ENCODE data around the gene PALS2. TPM values are rescaled to one million over a fixed set of nuclear protein-coding genes. Genes with fewer than 3 reads are reported as not detected.

PALS2 gene
- total RNA-seq, 1 donor: 23.7 TPM

DNA sequence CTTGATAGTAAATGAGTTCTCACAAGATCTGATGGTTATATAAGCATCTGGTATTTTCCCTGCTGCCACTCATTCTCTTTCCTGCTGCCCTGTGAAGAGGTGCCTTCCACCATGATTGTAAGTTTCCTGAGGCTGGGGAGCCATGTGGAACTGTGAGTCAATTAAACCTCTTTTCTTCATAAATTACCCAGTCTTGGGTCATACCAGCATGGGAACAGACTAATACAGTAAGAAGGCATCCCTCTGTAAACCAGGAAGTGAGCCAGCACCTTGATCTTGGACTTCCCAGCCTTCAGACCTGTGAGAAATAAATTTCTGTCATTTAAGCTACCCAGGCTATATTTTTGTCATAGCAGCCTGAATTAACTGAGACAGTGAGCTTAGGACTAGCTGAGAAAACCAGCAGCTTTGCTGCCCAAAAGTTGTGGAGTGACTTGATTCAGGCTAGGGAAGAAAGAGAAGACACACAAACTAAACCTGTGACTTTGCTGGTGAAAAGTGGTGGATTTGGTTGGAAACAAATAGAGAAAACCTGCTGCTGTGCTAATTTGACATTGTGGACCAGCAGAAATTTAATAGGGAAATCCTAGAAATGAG lies 29.7 kb downstream of the PALS2 start:
- H3K4me3 ChIP-seq (ENCODE audit: low read depth, low read length): no peak overlapping the region
- TF ChIP-seq, protein P1, sequence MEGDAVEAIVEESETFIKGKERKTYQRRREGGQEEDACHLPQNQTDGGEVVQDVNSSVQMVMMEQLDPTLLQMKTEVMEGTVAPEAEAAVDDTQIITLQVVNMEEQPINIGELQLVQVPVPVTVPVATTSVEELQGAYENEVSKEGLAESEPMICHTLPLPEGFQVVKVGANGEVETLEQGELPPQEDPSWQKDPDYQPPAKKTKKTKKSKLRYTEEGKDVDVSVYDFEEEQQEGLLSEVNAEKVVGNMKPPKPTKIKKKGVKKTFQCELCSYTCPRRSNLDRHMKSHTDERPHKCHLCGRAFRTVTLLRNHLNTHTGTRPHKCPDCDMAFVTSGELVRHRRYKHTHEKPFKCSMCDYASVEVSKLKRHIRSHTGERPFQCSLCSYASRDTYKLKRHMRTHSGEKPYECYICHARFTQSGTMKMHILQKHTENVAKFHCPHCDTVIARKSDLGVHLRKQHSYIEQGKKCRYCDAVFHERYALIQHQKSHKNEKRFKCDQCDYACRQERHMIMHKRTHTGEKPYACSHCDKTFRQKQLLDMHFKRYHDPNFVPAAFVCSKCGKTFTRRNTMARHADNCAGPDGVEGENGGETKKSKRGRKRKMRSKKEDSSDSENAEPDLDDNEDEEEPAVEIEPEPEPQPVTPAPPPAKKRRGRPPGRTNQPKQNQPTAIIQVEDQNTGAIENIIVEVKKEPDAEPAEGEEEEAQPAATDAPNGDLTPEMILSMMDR (IDR thresholded peaks at IDR 0.05; ENCODE audit: insufficient read depth, low read depth, low read length): no peak
- no peak for DNase-seq (ENCODE audit: low read depth)

DNA sequence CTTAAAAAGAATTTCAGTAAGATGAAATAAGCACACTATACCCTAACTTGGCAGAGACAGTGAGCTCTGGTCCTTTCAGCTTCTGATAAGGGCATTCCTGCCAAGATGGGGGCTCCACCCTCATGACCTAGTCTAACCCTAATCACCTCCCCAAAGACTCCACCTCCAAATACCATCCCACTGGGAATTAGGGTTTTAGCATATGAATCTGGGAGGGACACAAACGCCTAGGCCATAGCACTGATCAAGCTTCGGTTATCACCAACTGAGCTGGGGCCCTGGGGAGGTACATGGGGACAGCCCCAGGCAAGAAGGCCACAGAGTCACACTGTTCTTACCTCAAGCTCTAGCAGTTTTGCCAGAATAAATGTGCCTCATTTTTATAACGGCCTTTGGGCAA lies 31.4 kb downstream of the PALS2 start:
- TF ChIP-seq, protein P1 (IDR thresholded peaks at IDR 0.05; ENCODE audit: insufficient read depth, low read depth, low read length): no peak
- no peak overlapping the region for H3K4me3 ChIP-seq (ENCODE audit: low read depth, low read length)
- DNase-seq (ENCODE audit: low read depth): no peak

DNA sequence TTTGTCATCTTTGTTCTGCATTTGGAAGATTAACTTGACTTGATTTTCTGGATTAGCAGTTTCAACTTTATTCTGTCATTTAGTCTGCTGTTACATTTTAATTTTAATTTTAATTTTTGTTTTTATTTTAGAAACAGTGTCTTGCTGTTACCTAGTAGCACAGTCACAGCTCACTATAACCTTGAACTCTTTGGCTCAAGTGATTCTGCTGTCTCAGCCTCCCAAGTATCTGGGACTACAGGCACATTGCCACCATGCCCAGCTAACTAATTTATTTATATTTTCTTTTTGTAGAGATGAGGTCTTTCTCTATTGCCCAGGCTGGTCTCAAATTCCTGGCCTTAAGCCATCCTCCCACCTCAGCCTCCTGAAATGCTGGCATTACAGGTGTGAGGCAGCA lies 35.3 kb downstream of the PALS2 start:
- TF ChIP-seq, protein P1 (IDR thresholded peaks at IDR 0.05; ENCODE audit: insufficient read depth, low read depth, low read length): no peak
- H3K4me3 ChIP-seq (ENCODE audit: low read depth, low read length): no peak overlapping the region
- DNase-seq (ENCODE audit: low read depth): no peak

DNA sequence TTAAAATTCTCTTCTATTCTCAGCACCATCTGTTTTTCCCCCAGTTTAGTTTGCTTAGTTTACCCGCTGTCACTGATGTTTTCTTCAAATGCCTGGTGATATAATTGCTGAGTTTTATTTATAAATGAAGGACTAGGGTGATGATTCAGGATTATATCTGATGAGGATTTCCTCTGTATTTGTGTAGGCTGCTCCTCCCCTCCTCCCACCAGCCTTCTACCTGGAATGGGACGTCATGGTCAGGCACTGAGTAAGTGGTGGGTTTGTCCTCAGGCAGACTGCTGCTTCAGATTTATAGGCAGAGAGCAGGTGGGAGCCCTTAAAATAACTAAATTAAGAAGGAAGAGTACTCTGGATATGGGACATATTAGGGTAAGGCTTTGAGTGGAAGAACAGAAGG lies 35.8 kb downstream of the PALS2 start:
- DNase-seq (ENCODE audit: low read depth): no peak
- H3K4me3 ChIP-seq (ENCODE audit: low read depth, low read length): no peak overlapping the region
- TF ChIP-seq, protein P1 (IDR thresholded peaks at IDR 0.05; ENCODE audit: insufficient read depth, low read depth, low read length): no peak

DNA sequence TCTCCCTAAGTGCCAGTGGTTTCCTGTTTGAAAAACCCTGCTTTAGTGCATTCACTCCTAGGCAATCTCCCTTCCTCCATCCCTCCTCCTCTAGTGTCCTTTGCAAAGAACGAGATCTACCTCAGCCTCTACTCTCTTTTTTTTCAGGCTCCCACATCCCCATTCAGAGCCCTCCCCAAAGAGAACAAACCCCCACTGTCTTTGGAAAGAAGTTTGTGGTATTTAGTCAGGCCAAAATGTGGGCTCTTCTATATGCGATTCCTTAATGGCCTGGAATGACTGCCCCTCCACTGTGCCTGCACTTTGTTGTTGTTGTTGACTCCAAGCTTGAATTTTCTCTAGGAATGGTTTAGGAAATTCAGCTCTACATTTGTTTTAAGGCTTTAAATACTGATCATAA lies 36.3 kb downstream of the PALS2 start:
- TF ChIP-seq, protein P1 (IDR thresholded peaks at IDR 0.05; ENCODE audit: insufficient read depth, low read depth, low read length): no peak
- H3K4me3 ChIP-seq (ENCODE audit: low read depth, low read length): no peak overlapping the region
- DNase-seq (ENCODE audit: low read depth): no peak

DNA sequence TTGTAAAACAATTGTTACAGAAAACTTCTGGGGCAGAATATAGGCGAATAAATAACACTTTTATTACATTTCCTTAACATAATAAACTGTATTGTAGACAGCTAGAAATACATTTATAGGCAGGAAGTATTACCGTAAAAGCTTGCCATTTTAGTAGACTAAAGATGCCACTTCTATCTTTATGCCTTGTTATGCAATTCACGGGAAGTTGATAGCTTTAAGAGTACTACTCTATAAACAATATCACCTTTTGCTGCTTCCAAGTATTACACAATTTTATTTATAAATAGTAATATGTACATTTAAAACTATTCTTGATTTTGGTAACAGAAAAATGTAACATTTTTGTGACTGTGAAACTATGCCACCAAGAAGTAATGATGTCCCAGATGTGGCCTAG lies 37.9 kb downstream of the PALS2 start:
- TF ChIP-seq, protein P1 (IDR thresholded peaks at IDR 0.05; ENCODE audit: insufficient read depth, low read depth, low read length): no peak

More for the DNA sequence above, 37.9 kb downstream of the PALS2 start:
- no peak overlapping the region for H3K4me3 ChIP-seq (ENCODE audit: low read depth, low read length)
- DNase-seq (ENCODE audit: low read depth): no peak
